GM10248 (cell line): ENCODE data around the gene MLANA.

ENCODE experiments used
- CTCF ChIA-PET: fragments of 300-600 bp; sonication (Branson Sonifier 250); formaldehyde crosslinking; extraction: SDS; loops from one replicate; lab custom pipeline; 2021; ENCODE audit warnings: antibody characterized with exemption; lab: Yijun Ruan, JAX
- POLR2A ChIA-PET: fragments of 350-650 bp; sonication (Branson Sonifier 250); formaldehyde crosslinking; extraction: SDS; loops from one replicate; lab custom pipeline; 2020; ENCODE audit warnings: antibody characterized with exemption; lab: Yijun Ruan, JAX
- DNase-seq: peaks from one replicate; pipeline ENCODE4 v3.0.0; 2012; ENCODE audit errors: extremely low spot score
- TF ChIP-seq, protein P1 (sequence below): IDR thresholded peaks from 2 replicates; pipeline ENCODE4 v1.5.1; 2012; ENCODE audit warnings: mild to moderate bottlenecking, low read depth; ENCODE audit errors: extremely low read depth, missing control alignments, control extremely low read depth

Gene MLANA

DNA sequence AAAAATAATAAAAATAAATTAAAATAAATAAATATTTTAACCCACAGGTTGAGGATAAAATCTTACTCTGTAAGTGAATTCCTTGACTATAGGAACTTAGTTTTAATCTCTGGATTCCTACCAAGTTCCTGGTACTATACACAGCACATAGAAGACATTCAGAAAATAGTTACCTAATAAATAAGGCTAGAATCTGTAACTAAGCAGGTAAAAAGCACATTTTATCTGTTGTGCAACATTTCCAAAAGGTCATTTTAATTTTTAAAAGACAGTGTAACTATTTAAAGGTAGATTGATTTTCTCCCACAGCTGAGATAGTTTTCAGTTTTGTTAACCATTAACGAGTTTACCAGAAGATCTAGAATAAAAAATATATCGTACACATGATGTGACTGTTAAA, 47.8 kb downstream of the MLANA start:
- DNase-seq, result no peak
- TF ChIP-seq, protein P1, sequence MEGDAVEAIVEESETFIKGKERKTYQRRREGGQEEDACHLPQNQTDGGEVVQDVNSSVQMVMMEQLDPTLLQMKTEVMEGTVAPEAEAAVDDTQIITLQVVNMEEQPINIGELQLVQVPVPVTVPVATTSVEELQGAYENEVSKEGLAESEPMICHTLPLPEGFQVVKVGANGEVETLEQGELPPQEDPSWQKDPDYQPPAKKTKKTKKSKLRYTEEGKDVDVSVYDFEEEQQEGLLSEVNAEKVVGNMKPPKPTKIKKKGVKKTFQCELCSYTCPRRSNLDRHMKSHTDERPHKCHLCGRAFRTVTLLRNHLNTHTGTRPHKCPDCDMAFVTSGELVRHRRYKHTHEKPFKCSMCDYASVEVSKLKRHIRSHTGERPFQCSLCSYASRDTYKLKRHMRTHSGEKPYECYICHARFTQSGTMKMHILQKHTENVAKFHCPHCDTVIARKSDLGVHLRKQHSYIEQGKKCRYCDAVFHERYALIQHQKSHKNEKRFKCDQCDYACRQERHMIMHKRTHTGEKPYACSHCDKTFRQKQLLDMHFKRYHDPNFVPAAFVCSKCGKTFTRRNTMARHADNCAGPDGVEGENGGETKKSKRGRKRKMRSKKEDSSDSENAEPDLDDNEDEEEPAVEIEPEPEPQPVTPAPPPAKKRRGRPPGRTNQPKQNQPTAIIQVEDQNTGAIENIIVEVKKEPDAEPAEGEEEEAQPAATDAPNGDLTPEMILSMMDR, result no peak
- CTCF ChIA-PET, result interaction anchor here (1.3 to 1.7 kb wide), 2 partner anchors 19 to 20 kb away, joined by 3 read pairs; no protein-coding TSS in a partner anchor
- POLR2A ChIA-PET, result no interaction called here

DNA sequence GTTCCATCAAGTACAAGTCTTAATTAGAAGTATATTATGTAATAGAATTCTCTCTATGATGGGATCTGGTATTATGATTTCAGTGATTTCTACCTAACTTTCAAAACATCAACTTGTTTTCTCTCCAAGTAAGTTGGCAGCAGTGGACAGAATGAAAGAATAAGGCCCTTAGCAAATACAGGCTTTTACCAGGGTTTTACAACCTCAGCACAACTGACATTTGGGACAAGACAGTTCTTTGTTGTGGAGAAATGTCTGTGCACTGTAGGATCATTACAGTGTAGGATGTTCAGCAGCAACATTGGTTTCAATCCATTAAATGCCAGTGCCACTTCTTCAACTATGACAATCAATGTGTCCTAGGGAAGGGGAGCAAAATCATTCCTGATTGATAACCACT, 48.8 kb downstream of the MLANA start:
- TF ChIP-seq, protein P1, result no peak
- ChIA-PET POLR2A (no interaction called here), CTCF (interaction anchor here (1.6 to 1.8 kb wide), 2 partner anchors 54 to 61 kb away, joined by 4 read pairs; no protein-coding TSS in a partner anchor)
- DNase-seq, result no peak

DNA sequence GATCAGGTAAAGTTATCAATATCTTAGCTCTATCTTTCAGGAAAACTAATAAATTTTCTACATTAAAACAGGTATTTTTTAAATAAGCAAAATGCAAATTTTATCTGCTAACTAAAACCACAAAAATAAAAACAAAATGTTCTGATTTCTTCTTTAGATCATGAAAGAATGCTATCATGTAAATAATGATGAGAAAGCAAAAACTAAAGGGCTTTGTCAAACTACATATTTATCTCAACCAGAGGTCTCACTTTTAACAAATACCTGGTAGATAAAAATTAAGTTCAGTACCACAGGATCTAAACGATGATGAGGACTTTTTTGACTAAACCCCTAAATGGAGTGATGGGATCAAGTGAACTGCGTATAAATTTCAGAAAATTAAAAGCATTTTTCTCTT, 50.5 kb downstream of the MLANA start:
- ChIA-PET POLR2A (no interaction called here), CTCF (interaction anchor here (1.1 to 1.8 kb wide), 3 partner anchors 10 to 60 kb away, joined by 3 to 4 read pairs (median 4); no protein-coding TSS in a partner anchor)
- no peak for DNase-seq
- TF ChIP-seq, protein P1, result no peak

DNA sequence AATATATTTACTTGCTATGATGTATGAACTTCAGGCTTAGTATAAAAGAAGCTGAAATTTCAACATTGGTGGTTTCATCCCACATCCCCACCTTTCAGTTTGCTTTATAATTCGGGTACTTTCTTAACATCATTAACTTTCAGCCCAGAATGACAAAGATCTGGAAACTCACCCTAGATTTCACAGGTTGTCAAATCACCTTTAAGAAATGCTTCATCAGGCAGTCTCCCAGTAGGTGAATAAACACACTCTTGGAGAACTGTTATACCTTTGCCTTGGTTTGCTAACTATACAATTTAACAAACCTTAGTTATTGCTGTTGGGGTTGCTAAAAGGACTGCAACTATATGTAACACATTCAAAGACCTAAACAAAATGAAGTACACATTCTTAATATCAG, 54.4 kb downstream of the MLANA start:
- POLR2A ChIA-PET, result no interaction called here
- no peak for DNase-seq
- CTCF ChIA-PET, result interaction anchor here (1.0 to 1.1 kb wide), 3 partner anchors 24 to 63 kb away, joined by 3 read pairs; a partner anchor contains a TSS
- TF ChIP-seq, protein P1, result no peak

DNA sequence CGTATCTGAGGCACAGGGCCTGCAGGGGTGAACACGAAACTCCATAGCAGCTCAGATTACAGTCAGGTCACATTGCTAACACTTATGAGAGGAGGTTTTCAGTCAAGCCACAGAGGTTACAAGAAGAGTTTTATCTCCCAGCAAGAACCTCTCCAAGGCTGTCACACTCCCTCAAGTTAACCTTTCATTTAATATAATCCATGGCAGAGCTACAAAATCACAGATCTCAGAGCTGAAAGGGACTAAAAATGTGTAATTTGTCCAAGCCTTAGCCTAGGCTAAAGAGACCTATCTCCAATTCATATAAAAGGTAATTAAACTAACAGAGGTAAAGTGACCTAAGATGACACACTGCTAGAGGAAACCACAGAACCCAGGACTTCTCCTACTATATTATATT, 57.2 kb downstream of the MLANA start:
- ChIA-PET POLR2A (no interaction called here), CTCF (interaction anchor here (1.0 to 2.8 kb wide), 6 partner anchors 11 to 62 kb away, joined by 3 to 8 read pairs (median 5); no protein-coding TSS in a partner anchor)
- TF ChIP-seq, protein P1, result no peak
- DNase-seq, result no peak

DNA sequence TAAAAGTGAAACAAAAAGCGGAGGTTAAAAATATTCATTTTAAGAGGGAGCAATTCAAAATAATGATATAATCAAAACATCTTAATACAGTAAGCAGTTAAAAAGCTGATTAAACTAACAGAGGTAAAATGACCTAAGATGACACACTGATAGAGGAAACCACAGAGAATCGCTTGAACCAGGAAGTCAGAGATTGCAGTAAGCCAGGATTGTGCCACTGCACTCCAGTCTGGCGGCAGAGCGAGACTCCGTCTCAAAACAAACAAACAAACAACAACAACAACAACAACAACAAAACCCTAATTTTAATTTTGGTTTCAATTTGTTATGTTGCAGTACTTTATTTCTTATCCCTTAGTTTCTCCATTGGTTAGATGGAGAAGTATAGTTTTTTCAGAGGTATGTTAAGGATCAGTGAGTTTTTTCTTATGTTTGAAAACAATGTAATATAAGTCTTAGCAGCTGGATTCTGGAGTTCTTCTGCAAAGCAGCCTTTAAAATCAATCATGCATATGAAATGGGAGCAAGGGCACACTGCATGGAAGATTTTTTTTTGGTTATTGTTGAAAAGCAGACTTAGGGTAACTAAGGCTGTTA, 58.5 kb downstream of the MLANA start:
- TF ChIP-seq, protein P1, result no peak
- no peak for DNase-seq
- CTCF ChIA-PET, result interaction anchor here (2.3 kb wide), 1 partner anchor 63 kb away, joined by 8 read pairs; no protein-coding TSS in a partner anchor
- POLR2A ChIA-PET, result no interaction called here

DNA sequence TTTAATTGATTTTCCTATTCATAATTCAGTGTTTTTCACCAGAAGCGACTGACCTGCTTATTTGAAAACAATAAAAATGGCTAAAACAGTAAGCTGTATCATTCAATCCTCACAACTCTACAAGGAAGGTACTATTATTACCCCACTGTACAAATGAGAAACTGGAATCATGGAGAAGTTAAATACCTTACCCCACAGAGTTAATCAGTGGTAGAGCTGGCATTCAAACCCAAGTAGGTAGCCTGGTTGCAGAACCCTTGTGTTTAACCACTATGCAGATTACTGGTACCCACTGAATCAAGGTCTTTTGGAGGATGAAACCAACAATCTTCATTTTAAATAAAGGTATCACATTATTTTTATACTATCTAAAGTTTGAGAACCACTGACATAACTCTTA, 59.6 kb downstream of the MLANA start:
- TF ChIP-seq, protein P1, result no peak
- CTCF ChIA-PET, result no interaction called here
- POLR2A ChIA-PET, result no interaction called here
- DNase-seq, result no peak
